Erythroblast (primary cell): Measurements from ENCODE around the gene CLCF1.

Source experiments
- GATA1 ChIP-seq: IDR thresholded peaks from 2 replicates; pipeline ENCODE4 v1.6.1; 2011; ENCODE audit warnings: low read depth, mild to moderate bottlenecking, control low read depth, low read length, moderate library complexity
- POLR2A ChIP-seq: IDR thresholded peaks from 2 replicates; pipeline ENCODE4 v1.6.1; 2011; ENCODE audit warnings: mild to moderate bottlenecking, low read length

- TF ChIP-seq POLR2A (no peak), GATA1 (no peak)
Measured at GRCh38 chr11:67369801-67370284, 3.6 kb downstream of the CLCF1 start.
